GM11168 (cell line): Measurements from ENCODE around the gene NPIPB4.
"Not testable (repeated sequence)": the region's sequence is repeated elsewhere in the genome, so short reads cannot be mapped to it uniquely, and the experiment has no call there.

Experiments
- in situ Hi-C: fragments of 300-500 bp; cut with MboI; formaldehyde crosslinking; loops from one replicate; pipeline ENCODE4 v1.12.0; 2022; ENCODE audit warnings: low sequenced_read_pairs; ENCODE audit not compliant: unreplicated experiment

Gene NPIPB4

DNA sequence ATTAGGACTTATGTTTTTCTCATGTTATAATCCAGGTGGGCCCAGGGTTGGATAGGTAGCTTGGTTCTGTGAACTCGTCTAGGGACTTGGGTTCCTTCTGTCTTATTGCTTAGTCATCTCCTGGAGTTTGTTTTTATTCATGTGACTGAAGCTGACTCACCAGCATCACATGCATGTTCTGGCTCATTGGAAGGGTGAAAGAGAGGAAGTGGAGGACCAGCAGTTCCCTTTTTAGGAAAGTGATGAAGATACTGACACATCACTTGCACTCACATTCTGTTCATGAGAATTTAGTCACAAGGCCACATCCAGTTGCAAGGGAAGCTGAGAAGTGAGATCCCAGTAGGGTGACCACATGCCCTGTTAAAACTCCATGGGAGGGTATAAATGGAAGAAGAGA, 67.0 kb downstream of the NPIPB4 start:
- in situ Hi-C loops = not testable (repeated sequence)
